ENCODE measurements around the gene GOLGA6L2.
"Not testable (repeated sequence)": the region's sequence is repeated elsewhere in the genome, so short reads cannot be mapped to it uniquely, and the experiment has no call there.

Gene GOLGA6L2

GRCh38 chr15:23425327-23425726 is 21.7 kb downstream of the GOLGA6L2 start:
- DNase-seq (ENCODE audit: low read depth, low spot score); H3K36me3 ChIP-seq (ENCODE audit: control insufficient read depth, insufficient read depth, low read length); H3K4me3 ChIP-seq (ENCODE audit: low read length); H3K27ac ChIP-seq (ENCODE audit: low read length); H3K27me3 ChIP-seq (ENCODE audit: control insufficient read depth, insufficient read depth, low read length); H3K4me1 ChIP-seq (ENCODE audit: control insufficient read depth, insufficient read depth, low read length); H3K9me3 ChIP-seq (ENCODE audit: control insufficient read depth, insufficient read depth, low read length): not testable (repeated sequence)
- no CpG with 5 or more reads among the region's 8 CpGs for WGBS (ENCODE audit: insufficient coverage, insufficient read length)

GRCh38 chr15:23424111-23424904 is 22.7 kb downstream of the GOLGA6L2 start:
- no peaks in the 10 kb centered on the region for H3K4me1 ChIP-seq (ENCODE audit: control insufficient read depth, insufficient read depth, low read length)
- no CpG with 5 or more reads among the region's 13 CpGs for WGBS (ENCODE audit: insufficient coverage, insufficient read length)
- no peak overlapping the region for H3K27ac ChIP-seq (ENCODE audit: low read length)
- no peaks in the 10 kb centered on the region for H3K36me3 ChIP-seq (ENCODE audit: control insufficient read depth, insufficient read depth, low read length)
- no peaks in the 10 kb centered on the region for H3K27me3 ChIP-seq (ENCODE audit: control insufficient read depth, insufficient read depth, low read length)
- no peak overlapping the region for H3K4me3 ChIP-seq (ENCODE audit: low read length)
- no peaks in the 10 kb centered on the region for H3K9me3 ChIP-seq (ENCODE audit: control insufficient read depth, insufficient read depth, low read length)
- no peak for DNase-seq (ENCODE audit: low read depth, low spot score)

GRCh38 chr15:23422946-23423708 is 23.9 kb downstream of the GOLGA6L2 start:
- H3K36me3 ChIP-seq (ENCODE audit: control insufficient read depth, insufficient read depth, low read length) = no peaks in the 10 kb centered on the region
- no peaks in the 10 kb centered on the region for H3K9me3 ChIP-seq (ENCODE audit: control insufficient read depth, insufficient read depth, low read length)
- WGBS (ENCODE audit: insufficient coverage, insufficient read length) = no CpG with 5 or more reads among the region's 8 CpGs
- H3K27ac ChIP-seq (ENCODE audit: low read length) = no peak overlapping the region
- DNase-seq (ENCODE audit: low read depth, low spot score) = no peak
- H3K27me3 ChIP-seq (ENCODE audit: control insufficient read depth, insufficient read depth, low read length) = no peaks in the 10 kb centered on the region
- H3K4me1 ChIP-seq (ENCODE audit: control insufficient read depth, insufficient read depth, low read length) = no peaks in the 10 kb centered on the region
- H3K4me3 ChIP-seq (ENCODE audit: low read length) = no peak overlapping the region

GRCh38 chr15:23422099-23422945 is 24.7 kb downstream of the GOLGA6L2 start:
- no peak overlapping the region for H3K4me3 ChIP-seq (ENCODE audit: low read length)
- no peak overlapping the region for H3K27ac ChIP-seq (ENCODE audit: low read length)
- no CpG with 5 or more reads among the region's 18 CpGs for WGBS (ENCODE audit: insufficient coverage, insufficient read length)
- no peaks in the 10 kb centered on the region for H3K9me3 ChIP-seq (ENCODE audit: control insufficient read depth, insufficient read depth, low read length)
- H3K36me3 ChIP-seq (ENCODE audit: control insufficient read depth, insufficient read depth, low read length) = no peaks in the 10 kb centered on the region
- DNase-seq (ENCODE audit: low read depth, low spot score) = no peak
- H3K4me1 ChIP-seq (ENCODE audit: control insufficient read depth, insufficient read depth, low read length) = no peaks in the 10 kb centered on the region
- H3K27me3 ChIP-seq (ENCODE audit: control insufficient read depth, insufficient read depth, low read length) = no peaks in the 10 kb centered on the region

GRCh38 chr15:23420806-23421575 is 26.1 kb downstream of the GOLGA6L2 start:
- no peaks in the 10 kb centered on the region for H3K4me1 ChIP-seq (ENCODE audit: control insufficient read depth, insufficient read depth, low read length)
- DNase-seq (ENCODE audit: low read depth, low spot score) = no peak
- no peak overlapping the region for H3K4me3 ChIP-seq (ENCODE audit: low read length)
- no peak overlapping the region for H3K27ac ChIP-seq (ENCODE audit: low read length)
- WGBS (ENCODE audit: insufficient coverage, insufficient read length) = no CpG with 5 or more reads among the region's 16 CpGs
- no peaks in the 10 kb centered on the region for H3K9me3 ChIP-seq (ENCODE audit: control insufficient read depth, insufficient read depth, low read length)
- H3K36me3 ChIP-seq (ENCODE audit: control insufficient read depth, insufficient read depth, low read length) = no peaks in the 10 kb centered on the region
- no peaks in the 10 kb centered on the region for H3K27me3 ChIP-seq (ENCODE audit: control insufficient read depth, insufficient read depth, low read length)

- Histone ChIP-seq H3K4me1 (ENCODE audit: control insufficient read depth, insufficient read depth, low read length) (no peaks in the 10 kb centered on the region), H3K4me3 (ENCODE audit: low read length) (no peak overlapping the region), H3K27me3 (ENCODE audit: control insufficient read depth, insufficient read depth, low read length) (no peaks in the 10 kb centered on the region), H3K36me3 (ENCODE audit: control insufficient read depth, insufficient read depth, low read length) (no peaks in the 10 kb centered on the region), H3K9me3 (ENCODE audit: control insufficient read depth, insufficient read depth, low read length) (no peaks in the 10 kb centered on the region), H3K27ac (ENCODE audit: low read length) (no peak overlapping the region)
- no CpG with 5 or more reads among the region's 43 CpGs for WGBS (ENCODE audit: insufficient coverage, insufficient read length)
- no peak for DNase-seq (ENCODE audit: low read depth, low spot score)
Observed at GRCh38 chr15:23416349-23417276, 30.4 kb downstream of the GOLGA6L2 start.

GRCh38 chr15:23415866-23416265 is 31.2 kb downstream of the GOLGA6L2 start:
- not testable (repeated sequence) for H3K27ac ChIP-seq (ENCODE audit: low read length); H3K4me1 ChIP-seq (ENCODE audit: control insufficient read depth, insufficient read depth, low read length); DNase-seq (ENCODE audit: low read depth, low spot score); H3K4me3 ChIP-seq (ENCODE audit: low read length); H3K36me3 ChIP-seq (ENCODE audit: control insufficient read depth, insufficient read depth, low read length); H3K9me3 ChIP-seq (ENCODE audit: control insufficient read depth, insufficient read depth, low read length); H3K27me3 ChIP-seq (ENCODE audit: control insufficient read depth, insufficient read depth, low read length)
- no CpG with 5 or more reads among the region's 8 CpGs for WGBS (ENCODE audit: insufficient coverage, insufficient read length)

- Histone ChIP-seq H3K36me3 (ENCODE audit: control insufficient read depth, insufficient read depth, low read length) (no peaks in the 10 kb centered on the region), H3K27me3 (ENCODE audit: control insufficient read depth, insufficient read depth, low read length) (no peaks in the 10 kb centered on the region), H3K4me3 (ENCODE audit: low read length) (no peak overlapping the region), H3K4me1 (ENCODE audit: control insufficient read depth, insufficient read depth, low read length) (no peaks in the 10 kb centered on the region), H3K27ac (ENCODE audit: low read length) (no peak overlapping the region), H3K9me3 (ENCODE audit: control insufficient read depth, insufficient read depth, low read length) (no peaks in the 10 kb centered on the region)
- WGBS (ENCODE audit: insufficient coverage, insufficient read length) = no CpG with 5 or more reads among the region's 8 CpGs
- no peak for DNase-seq (ENCODE audit: low read depth, low spot score)
Observed at GRCh38 chr15:23415321-23415865, 31.6 kb downstream of the GOLGA6L2 start.

GRCh38 chr15:23412881-23413600 is 34.0 kb downstream of the GOLGA6L2 start:
- WGBS (ENCODE audit: insufficient coverage, insufficient read length) = no CpG with 5 or more reads among the region's 5 CpGs
- not testable (repeated sequence) for H3K27ac ChIP-seq (ENCODE audit: low read length); H3K27me3 ChIP-seq (ENCODE audit: control insufficient read depth, insufficient read depth, low read length); H3K36me3 ChIP-seq (ENCODE audit: control insufficient read depth, insufficient read depth, low read length); H3K4me1 ChIP-seq (ENCODE audit: control insufficient read depth, insufficient read depth, low read length); DNase-seq (ENCODE audit: low read depth, low spot score); H3K4me3 ChIP-seq (ENCODE audit: low read length); H3K9me3 ChIP-seq (ENCODE audit: control insufficient read depth, insufficient read depth, low read length)

Measured in iPS DF 6.9 (cell line).